Activated CD8-positive, alpha-beta T cell treated with anti-CD3 and anti-CD28 coated beads for 36 hours (primary cell): ENCODE measurements around the gene IL4R. TPM values are rescaled to one million over a fixed set of nuclear protein-coding genes. Genes with fewer than 3 reads are reported as not detected.

ENCODE experiments used
- ATAC-seq: fragments of 200-7000 bp; cut with Tn5 transposase; one replicate; pipeline ENCODE4 v1.10.0; 2021; ENCODE audit warnings: mild to moderate bottlenecking, moderate library complexity
- CTCF ChIA-PET: fragments of 350-600 bp; sonication (Branson Sonifier 250); formaldehyde crosslinking; loops from one replicate; lab custom pipeline; 2021; ENCODE audit warnings: antibody characterized with exemption; lab: Charles Lee
- POLR2A ChIA-PET: fragments of 350-600 bp; sonication (Branson Sonifier 250); formaldehyde crosslinking; loops from one replicate; lab custom pipeline; 2021; ENCODE audit warnings: antibody characterized with exemption; lab: Charles Lee
- DNase-seq: peaks from one replicate; pipeline ENCODE4 v3.0.0-alpha.2; 2020
- H3K27ac Mint-ChIP-seq: one replicate; pipeline ENCODE4 v1.8.0; 2021; ENCODE audit warnings: mild to moderate bottlenecking, mixed read lengths
- H3K27me3 Mint-ChIP-seq: one replicate; pipeline ENCODE4 v1.8.0; 2021; ENCODE audit warnings: mixed read lengths
- H3K36me3 Mint-ChIP-seq: one replicate; pipeline ENCODE4 v1.8.0; 2021; ENCODE audit warnings: low read depth, mixed read lengths
- H3K4me1 Mint-ChIP-seq: one replicate; pipeline ENCODE4 v1.8.0; 2021; ENCODE audit warnings: low read depth, mixed read lengths
- H3K4me3 Mint-ChIP-seq: one replicate; pipeline ENCODE4 v1.8.0; 2021; ENCODE audit warnings: mild to moderate bottlenecking, moderate library complexity, mixed read lengths
- H3K9me3 Mint-ChIP-seq: one replicate; pipeline ENCODE4 v1.8.0; 2021; ENCODE audit warnings: mixed read lengths
- intact Hi-C: fragments of 100-400 bp; cut with micrococcal nuclease; formaldehyde crosslinking; loops from one replicate; pipeline ENCODE4 v1.10.0; 2022
- total RNA-seq, 2 experiments: library from RNA; stranded (reverse); gene quantifications; one replicate each; pipeline ENCODE4 v1.2.3, GENCODE V29; 2021
- TF ChIP-seq, protein P1 (sequence below): fragments of 200-600 bp; IDR thresholded peaks from one replicate; pipeline ENCODE4 v1.8.0; 2022; ENCODE audit warnings: antibody characterized with exemption, mild to moderate bottlenecking

IL4R gene
- total RNA-seq, 2 experiments from 2014 or later: 236 to 245 TPM

DNA sequence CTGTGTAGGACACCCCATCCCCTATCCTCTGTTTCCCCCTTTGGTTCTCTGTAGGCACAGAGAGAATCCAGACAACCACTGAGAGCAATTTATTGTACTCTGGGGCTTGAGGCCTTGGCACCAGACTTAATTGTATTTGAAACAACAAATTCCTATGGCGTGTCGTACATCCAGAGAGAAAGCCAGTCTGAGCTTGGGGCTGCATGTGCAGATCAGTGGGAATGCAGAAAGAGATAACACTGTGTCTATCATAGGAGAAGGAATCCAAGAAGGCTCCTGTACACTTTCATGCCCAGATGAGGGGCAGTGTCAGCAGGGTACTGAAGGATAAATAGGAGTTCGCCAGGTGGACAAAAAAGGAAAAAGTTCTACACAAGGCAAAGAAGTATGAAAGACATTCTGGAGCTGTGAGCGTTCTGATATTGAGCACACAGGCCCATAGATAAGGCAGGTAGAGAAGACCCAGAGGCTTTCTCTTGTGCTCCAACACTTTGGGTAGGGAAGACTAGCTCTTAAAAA, 22.0 kb upstream of the IL4R start:
- TF ChIP-seq, protein P1, sequence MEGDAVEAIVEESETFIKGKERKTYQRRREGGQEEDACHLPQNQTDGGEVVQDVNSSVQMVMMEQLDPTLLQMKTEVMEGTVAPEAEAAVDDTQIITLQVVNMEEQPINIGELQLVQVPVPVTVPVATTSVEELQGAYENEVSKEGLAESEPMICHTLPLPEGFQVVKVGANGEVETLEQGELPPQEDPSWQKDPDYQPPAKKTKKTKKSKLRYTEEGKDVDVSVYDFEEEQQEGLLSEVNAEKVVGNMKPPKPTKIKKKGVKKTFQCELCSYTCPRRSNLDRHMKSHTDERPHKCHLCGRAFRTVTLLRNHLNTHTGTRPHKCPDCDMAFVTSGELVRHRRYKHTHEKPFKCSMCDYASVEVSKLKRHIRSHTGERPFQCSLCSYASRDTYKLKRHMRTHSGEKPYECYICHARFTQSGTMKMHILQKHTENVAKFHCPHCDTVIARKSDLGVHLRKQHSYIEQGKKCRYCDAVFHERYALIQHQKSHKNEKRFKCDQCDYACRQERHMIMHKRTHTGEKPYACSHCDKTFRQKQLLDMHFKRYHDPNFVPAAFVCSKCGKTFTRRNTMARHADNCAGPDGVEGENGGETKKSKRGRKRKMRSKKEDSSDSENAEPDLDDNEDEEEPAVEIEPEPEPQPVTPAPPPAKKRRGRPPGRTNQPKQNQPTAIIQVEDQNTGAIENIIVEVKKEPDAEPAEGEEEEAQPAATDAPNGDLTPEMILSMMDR: no peak
- H3K9me3 Mint-ChIP-seq: peaks cover 7% of the 10 kb centered on the region
- H3K36me3 Mint-ChIP-seq: peaks cover 5% of the 10 kb centered on the region
- no peaks in the 10 kb centered on the region for H3K27me3 Mint-ChIP-seq
- peaks cover 32% of the 10 kb centered on the region for H3K4me1 Mint-ChIP-seq
- CTCF ChIA-PET: interaction anchor here (1.0 kb wide), 1 partner anchor 10 kb away, joined by 3 read pairs; no protein-coding TSS in a partner anchor
- DNase-seq (no peak), ATAC-seq (no peak)
- no peak overlapping the region for H3K27ac Mint-ChIP-seq
- intact Hi-C loops: no loop called here
- POLR2A ChIA-PET: interaction anchor here (1.0 to 1.6 kb wide), 3 partner anchors 8 to 55 kb away, joined by 3 to 5 read pairs (median 5); no protein-coding TSS in a partner anchor
- no peak overlapping the region for H3K4me3 Mint-ChIP-seq

DNA sequence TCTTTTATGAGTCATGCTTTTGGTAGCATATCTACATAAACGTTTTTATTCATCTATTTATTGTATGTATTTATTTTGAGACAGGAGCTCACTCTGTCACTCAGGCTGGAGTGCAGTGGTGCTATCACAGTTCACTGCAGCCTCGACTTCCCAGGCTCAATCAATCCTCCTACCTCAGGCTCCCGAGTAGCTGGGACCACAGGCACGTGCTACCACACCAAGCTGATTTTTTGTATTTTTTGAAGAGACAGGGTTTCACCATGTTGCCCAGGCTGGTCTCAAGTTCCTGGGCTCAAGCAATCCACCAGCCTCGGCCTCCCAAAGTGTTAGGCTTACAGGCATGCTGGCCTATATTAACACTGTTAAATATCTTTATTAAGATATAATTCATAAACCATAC, 20.4 kb upstream of the IL4R start:
- H3K4me3 Mint-ChIP-seq: no peak overlapping the region
- no peak for DNase-seq
- ATAC-seq: no peak
- H3K36me3 Mint-ChIP-seq: no peaks in the 10 kb centered on the region
- TF ChIP-seq, protein P1: no peak
- CTCF ChIA-PET: interaction anchor here (0.7 to 1.2 kb wide), 5 partner anchors 9 to 25 kb away, joined by 3 read pairs; no protein-coding TSS in a partner anchor
- no peak overlapping the region for H3K27ac Mint-ChIP-seq
- intact Hi-C loops: no loop called here
- H3K27me3 Mint-ChIP-seq: no peaks in the 10 kb centered on the region
- no peaks in the 10 kb centered on the region for H3K9me3 Mint-ChIP-seq
- peaks cover 34% of the 10 kb centered on the region for H3K4me1 Mint-ChIP-seq
- POLR2A ChIA-PET: no interaction called here

DNA sequence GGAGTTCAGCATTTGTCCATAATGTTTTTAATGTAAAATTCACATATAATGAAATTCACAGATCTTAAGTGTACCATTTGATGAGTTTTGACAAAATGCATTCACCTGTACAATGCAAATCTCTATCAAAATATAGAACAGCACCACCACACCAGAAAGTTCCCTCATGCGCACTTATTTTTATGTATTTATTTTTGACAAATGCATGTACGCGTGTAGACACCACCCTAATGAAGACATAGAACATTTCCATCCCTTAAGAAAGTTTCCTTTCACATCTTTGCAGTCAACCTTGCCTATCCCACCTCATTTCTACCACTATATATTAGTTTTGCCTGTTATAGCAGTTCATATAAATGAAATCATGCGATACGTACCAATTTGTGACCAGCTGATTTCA, 15.6 kb upstream of the IL4R start:
- intact Hi-C loops: no loop called here
- Mint-ChIP-seq H3K9me3 (no peaks in the 10 kb centered on the region), H3K27ac (no peak overlapping the region), H3K4me1 (peaks cover 13% of the 10 kb centered on the region), H3K27me3 (no peaks in the 10 kb centered on the region), H3K36me3 (no peaks in the 10 kb centered on the region), H3K4me3 (no peak overlapping the region)
- ChIA-PET CTCF (interaction anchor here (1.0 to 1.5 kb wide), 2 partner anchors 32 to 119 kb away, joined by 3 read pairs; no protein-coding TSS in a partner anchor), POLR2A (interaction anchor here (0.9 kb wide), 1 partner anchor 20 kb away, joined by 3 read pairs; no protein-coding TSS in a partner anchor)
- TF ChIP-seq, protein P1: no peak
- DNase-seq (no peak), ATAC-seq (no peak)

DNA sequence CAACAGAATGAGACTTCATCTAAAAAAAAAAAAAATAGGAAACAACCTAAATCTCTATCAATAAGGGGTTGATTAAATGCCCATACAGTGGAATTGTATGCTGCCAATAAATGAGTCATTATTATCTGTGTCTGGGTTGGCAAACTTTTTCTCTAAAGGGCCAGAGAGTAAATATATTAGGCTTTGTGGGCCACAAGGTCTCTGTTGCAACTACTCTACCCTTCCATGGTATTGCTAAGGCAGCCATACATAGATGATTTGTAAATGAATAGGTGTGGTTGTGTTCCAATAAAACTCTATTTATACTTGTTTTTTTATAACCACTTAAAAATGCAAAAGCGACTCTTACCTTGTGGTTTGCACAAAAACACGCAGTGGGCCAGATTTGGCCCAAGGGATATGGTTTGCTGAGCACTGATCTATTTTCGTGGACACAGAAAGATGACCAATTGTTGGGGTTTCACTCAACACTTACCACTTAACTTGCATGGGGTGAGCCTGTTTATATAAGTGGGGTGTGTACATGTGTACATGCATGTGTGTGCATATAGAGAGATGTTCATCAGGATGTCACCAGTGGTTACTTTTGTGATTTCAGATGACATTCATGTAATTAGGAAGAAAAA, 12.4 kb upstream of the IL4R start:
- H3K4me3 Mint-ChIP-seq: no peak overlapping the region
- peaks cover 15% of the 10 kb centered on the region for H3K4me1 Mint-ChIP-seq
- TF ChIP-seq, protein P1: no peak
- no peak for ATAC-seq
- ChIA-PET CTCF (no interaction called here), POLR2A (interaction anchor here (1.3 to 1.4 kb wide), 3 partner anchors 11 to 25 kb away, joined by 3 to 4 read pairs (median 3); no protein-coding TSS in a partner anchor)
- no peak for DNase-seq
- no peak overlapping the region for H3K27ac Mint-ChIP-seq
- peaks cover 2% of the 10 kb centered on the region for H3K36me3 Mint-ChIP-seq
- peaks cover 6% of the 10 kb centered on the region for H3K9me3 Mint-ChIP-seq
- intact Hi-C loops: no loop called here
- H3K27me3 Mint-ChIP-seq: no peaks in the 10 kb centered on the region

DNA sequence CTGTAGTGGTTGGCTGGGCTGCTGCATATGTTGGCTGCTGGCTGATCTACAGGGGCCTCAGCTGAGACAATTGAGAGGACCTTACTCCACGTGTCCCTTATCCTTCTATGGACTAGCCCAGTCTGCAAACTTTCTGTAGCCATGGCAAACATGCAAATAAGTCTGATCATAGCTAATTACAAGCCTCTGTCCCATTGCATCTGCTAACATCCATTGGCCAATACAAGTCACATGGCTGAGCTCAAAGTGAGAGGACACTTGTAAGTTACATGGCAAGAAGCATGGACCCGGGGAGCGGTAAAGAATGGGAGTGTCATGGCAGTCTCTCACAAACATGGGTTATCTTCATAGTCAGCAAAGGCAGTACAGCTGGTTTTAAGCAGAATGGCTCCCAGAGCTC, 11.6 kb upstream of the IL4R start:
- DNase-seq (no peak), ATAC-seq (no peak)
- intact Hi-C loops: no loop called here
- Mint-ChIP-seq H3K36me3 (peaks cover 2% of the 10 kb centered on the region), H3K4me3 (no peak overlapping the region), H3K27me3 (no peaks in the 10 kb centered on the region), H3K27ac (no peak overlapping the region), H3K4me1 (peaks cover 11% of the 10 kb centered on the region), H3K9me3 (peaks cover 10% of the 10 kb centered on the region)
- CTCF ChIA-PET: interaction anchor here (0.7 kb wide), 1 partner anchor 10 kb away, joined by 3 read pairs; no protein-coding TSS in a partner anchor
- TF ChIP-seq, protein P1: no peak
- POLR2A ChIA-PET: interaction anchor here (1.3 to 1.4 kb wide), 3 partner anchors 11 to 26 kb away, joined by 3 to 4 read pairs (median 3); no protein-coding TSS in a partner anchor
